ENCODE measurements around the gene PBX2. TPM values are rescaled to one million over a fixed set of nuclear protein-coding genes. Genes with fewer than 3 reads are reported as not detected.

Gene PBX2
- total and polyA plus RNA-seq, 2 of the 4 experiments (the other 2 are of a cell fraction), result 17.7 to 56.8 TPM

DNA sequence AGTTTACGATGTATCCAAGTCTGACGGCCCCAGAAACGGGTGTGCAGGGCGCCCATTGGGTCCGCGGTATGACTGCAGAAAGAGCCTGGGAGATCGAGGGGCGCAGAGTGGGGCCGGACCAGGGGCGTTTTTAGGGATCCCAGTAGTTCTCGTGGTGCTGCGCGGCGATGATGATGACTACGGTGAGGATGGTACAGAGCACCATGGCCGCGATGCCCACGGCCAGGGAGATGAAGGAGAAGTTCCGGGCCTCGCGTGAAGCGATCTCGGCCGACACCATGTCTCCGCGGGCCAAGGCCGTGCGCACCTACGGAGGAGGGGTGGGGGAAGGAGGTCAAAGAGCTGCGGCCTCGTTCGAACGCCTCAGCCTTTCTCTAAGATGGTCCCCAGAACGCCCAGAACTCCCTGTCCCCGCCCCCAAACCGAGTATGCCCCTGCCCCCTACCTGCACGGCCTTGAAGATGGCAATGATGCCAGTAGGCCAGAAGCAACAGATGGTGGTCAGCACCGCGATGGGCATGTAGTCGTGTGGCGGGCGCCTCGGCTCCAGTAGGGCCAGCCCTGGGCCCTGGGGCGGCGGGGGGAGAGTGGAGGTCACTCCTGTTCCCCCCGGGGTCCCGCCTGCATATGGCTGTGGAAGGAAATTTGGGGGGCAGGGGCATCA, 40.8 kb downstream of the PBX2 start:
- Histone ChIP-seq H2BK120ac (ENCODE audit: low read depth, low read length) (no peak overlapping the region), H3K4me1 (ENCODE audit: control insufficient read depth, insufficient read depth, low read length) (peaks cover 19% of the 10 kb centered on the region), H2BK20ac (ENCODE audit: low read depth, low read length) (no peak overlapping the region), H4K20me1 (ENCODE audit: insufficient read depth, low read length) (no peaks in the 10 kb centered on the region), H3K23ac (ENCODE audit: low read depth, low read length) (no peak overlapping the region), H3K18ac (ENCODE audit: low read depth, low read length) (no peak overlapping the region), H2BK15ac (ENCODE audit: low read depth, low read length) (no peak overlapping the region), H3K9me1 (ENCODE audit: insufficient read depth, low read length) (0 out of 2 replicates have a peak, but pooled peaks cover 4% of the 10 kb centered on the region), H3K4me3 (ENCODE audit: insufficient read depth, low read depth, low read length) (no peak overlapping the region), H3K79me1 (ENCODE audit: low read depth in 1 of 2, low read length in 2 of 2) (peaks cover 0 to 17% of the 10 kb centered on the region in 2 experiments; a peak in 2 of 4 replicates), H3K9me3 (ENCODE audit: control insufficient read depth, insufficient read depth, low read length) (peaks cover 2% of the 10 kb centered on the region; the same call in 1 of the 2 replicates), H4K8ac (ENCODE audit: low read depth in 2 of 2, low read length in 2 of 2) (no peak overlapping the region), H2BK5ac (ENCODE audit: low read depth, low read length, poor library complexity, severe bottlenecking) (no peak overlapping the region), H3K14ac (replicated peaks; ENCODE audit: low read depth, low read length) (no peak overlapping the region), H3K27ac (ENCODE audit: insufficient read depth, low read length) (no peak overlapping the region), H3K36me3 (ENCODE audit: control insufficient read depth, insufficient read depth, low read length) (peaks cover 2% of the 10 kb centered on the region; the same call in 1 of the 2 replicates), H3K4me2 (ENCODE audit: low read depth, low read length) (no peak overlapping the region), H2AK9ac (replicated peaks; ENCODE audit: low read depth, low read length, poor library complexity) (no peak overlapping the region), H3K27me3 (ENCODE audit: control insufficient read depth, insufficient read depth, low read length) (peaks cover 26% of the 10 kb centered on the region), H3K9ac (ENCODE audit: low read depth, low read length) (no peak overlapping the region), H3K4ac (ENCODE audit: low read depth, low read length) (no peak overlapping the region), H3K56ac (ENCODE audit: extremely low read depth, insufficient read depth, low read length) (no peak overlapping the region), H2AFZ (replicated peaks; ENCODE audit: low read length, poor library complexity) (peak overlapping the region; percentile 18), H4K5ac (ENCODE audit: low read depth, low read length) (no peak overlapping the region), H2AK5ac (ENCODE audit: low read depth, low read length) (no peak overlapping the region), H4K91ac (ENCODE audit: insufficient read depth, low read depth, low read length) (no peak overlapping the region)
- ChIA-PET POLR2A (ENCODE audit: unreplicated experiment) (no interaction called here), CTCF (no interaction called here)
- intact Hi-C loops (cut with micrococcal nuclease) (no loop called here), in situ Hi-C loops (cut with MboI; ENCODE audit: low sequenced_read_pairs) (no loop called here), dilution Hi-C loops (cut with HindIII; ENCODE audit: low sequenced_read_pairs, unreplicated experiment) (no loop called here)
- no peak for TF ChIP-seq RCOR1 (IDR thresholded peaks at IDR 0.05; ENCODE audit: insufficient replicate concordance, low read length)
- TF ChIP-seq, protein P1, sequence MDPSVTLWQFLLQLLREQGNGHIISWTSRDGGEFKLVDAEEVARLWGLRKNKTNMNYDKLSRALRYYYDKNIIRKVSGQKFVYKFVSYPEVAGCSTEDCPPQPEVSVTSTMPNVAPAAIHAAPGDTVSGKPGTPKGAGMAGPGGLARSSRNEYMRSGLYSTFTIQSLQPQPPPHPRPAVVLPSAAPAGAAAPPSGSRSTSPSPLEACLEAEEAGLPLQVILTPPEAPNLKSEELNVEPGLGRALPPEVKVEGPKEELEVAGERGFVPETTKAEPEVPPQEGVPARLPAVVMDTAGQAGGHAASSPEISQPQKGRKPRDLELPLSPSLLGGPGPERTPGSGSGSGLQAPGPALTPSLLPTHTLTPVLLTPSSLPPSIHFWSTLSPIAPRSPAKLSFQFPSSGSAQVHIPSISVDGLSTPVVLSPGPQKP (IDR thresholded peaks at IDR 0.05; ENCODE audit: borderline replicate concordance, low read depth, low read length), result no peak
- TF ChIP-seq, protein P2, sequence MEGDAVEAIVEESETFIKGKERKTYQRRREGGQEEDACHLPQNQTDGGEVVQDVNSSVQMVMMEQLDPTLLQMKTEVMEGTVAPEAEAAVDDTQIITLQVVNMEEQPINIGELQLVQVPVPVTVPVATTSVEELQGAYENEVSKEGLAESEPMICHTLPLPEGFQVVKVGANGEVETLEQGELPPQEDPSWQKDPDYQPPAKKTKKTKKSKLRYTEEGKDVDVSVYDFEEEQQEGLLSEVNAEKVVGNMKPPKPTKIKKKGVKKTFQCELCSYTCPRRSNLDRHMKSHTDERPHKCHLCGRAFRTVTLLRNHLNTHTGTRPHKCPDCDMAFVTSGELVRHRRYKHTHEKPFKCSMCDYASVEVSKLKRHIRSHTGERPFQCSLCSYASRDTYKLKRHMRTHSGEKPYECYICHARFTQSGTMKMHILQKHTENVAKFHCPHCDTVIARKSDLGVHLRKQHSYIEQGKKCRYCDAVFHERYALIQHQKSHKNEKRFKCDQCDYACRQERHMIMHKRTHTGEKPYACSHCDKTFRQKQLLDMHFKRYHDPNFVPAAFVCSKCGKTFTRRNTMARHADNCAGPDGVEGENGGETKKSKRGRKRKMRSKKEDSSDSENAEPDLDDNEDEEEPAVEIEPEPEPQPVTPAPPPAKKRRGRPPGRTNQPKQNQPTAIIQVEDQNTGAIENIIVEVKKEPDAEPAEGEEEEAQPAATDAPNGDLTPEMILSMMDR (conservative IDR thresholded peaks at IDR 0.05; ENCODE audit: low read depth, low read length), result no peak
- TF ChIP-seq RAD21 (IDR thresholded peaks at IDR 0.05; ENCODE audit: low read length), result no peak
- TF ChIP-seq MXI1 (IDR thresholded peaks at IDR 0.05; ENCODE audit: borderline replicate concordance, low read depth, low read length), result no peak
- no peak for TF ChIP-seq RFX5 (IDR thresholded peaks at IDR 0.05; ENCODE audit: low read depth, low read length)
- ATAC-seq (ENCODE audit: low read depth) (no peak), DNase-seq (no peak)
- 39% methylated on average over 11 of the region's 47 CpGs; no CpG with 5 or more reads in 1 of the 2 experiments for WGBS, 2 experiments (ENCODE audit: extremely low coverage in 2 of 2, insufficient read length in 1 of 2)
- BruUV-seq (replicated peaks), result no TSS peak
